Activated CD4-positive, alpha-beta T cell treated with anti-CD3 and anti-CD28 coated beads for 4 hours (primary cell): Measurements from ENCODE around the gene HS3ST5.

Experiments
- DNase-seq, 2 donors: peaks; one replicate each; pipeline ENCODE4 v3.0.0-alpha.2; 2020

The HS3ST5 gene

DNA sequence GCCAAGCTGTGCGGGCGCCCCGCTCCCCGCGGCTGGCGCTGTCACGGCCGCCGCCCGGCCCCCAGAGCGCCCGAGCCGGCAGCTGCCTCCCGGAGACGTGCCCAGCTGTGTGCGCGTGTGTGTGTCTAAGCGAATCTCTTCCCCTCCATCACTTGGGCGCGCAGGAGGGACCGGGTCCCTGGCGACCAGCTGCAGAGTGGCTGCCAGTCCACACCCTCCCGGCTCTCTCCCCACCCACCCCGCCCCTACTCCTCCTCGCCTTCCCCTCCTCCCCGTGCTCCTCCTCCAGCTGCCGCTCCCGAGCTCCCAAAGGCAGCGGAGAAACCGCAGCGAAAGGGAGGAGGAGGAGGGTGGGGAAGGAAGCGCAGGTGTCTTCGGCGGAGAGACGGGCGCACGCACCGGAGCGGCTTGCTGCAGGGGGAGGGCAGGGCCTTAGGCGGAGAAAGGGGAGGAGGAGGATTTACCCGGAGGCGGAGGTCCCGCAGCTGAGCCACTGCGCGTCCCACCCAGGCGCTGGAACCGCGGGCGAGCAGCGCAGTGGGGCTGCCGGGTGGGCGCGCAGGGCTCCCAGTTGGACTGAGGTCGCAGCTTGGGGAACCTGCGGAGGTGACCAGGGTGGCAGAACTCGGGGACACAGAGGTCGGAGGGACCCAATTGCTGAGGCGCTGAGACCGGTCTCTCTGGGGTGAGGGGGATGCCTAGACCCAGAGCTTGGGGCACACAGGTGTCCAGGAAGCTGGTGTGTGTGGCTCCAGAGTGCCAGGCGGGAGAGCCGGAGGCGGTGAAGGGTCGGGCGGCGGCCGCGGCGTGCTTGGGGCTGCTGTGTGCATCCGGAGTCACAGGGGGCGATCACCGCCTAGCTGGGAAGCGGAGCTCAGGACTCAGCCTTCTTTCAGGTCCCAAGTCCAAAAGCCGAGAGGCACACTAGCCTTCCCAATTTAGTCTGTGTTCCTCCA lies at the start of gene HS3ST5:
Gene HS3ST5, minus strand, starts transcription at position 198 of the 956 bp plus-strand sequence. CDS start 280,178 bp downstream, outside the sequence.
- DNase-seq = no peak

- DNase-seq = no peak
Observed at GRCh38 chr6:114390176-114390575, 47.4 kb upstream of the HS3ST5 start.

GRCh38 chr6:114389111-114389510 lies 46.3 kb upstream of the HS3ST5 start:
- DNase-seq = no peak

GRCh38 chr6:114382406-114382805 lies 39.6 kb upstream of the HS3ST5 start:
- DNase-seq = no peak

- DNase-seq = no peak
Observed at GRCh38 chr6:114377881-114378280, 35.1 kb upstream of the HS3ST5 start.

DNA sequence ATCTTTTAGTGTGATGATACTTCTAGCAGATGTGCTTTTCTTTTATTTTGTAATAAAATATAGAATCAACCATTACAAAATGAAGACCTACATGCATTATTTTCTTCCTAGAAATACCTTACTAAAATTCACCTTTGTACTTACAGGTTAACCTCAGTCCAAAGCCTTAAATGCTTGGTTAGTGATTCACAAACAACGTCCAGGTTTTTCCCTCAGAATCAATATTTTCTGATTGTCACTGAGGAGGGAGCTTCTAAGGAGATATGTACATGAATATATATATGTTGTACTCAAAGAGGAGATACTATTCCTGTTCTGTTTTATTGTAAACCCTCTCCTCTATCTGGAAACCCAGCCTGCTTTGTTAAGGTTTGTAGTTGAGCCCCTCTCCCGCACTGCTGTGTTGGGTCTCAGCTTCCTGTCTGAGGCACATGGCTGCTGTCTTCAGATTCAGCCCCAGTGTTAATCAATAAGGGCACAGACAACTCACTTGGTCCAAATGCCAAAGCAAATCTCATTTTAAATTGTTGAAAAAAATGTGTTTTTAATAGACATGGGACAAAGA lies 33.9 kb upstream of the HS3ST5 start:
- no peak for DNase-seq

DNA sequence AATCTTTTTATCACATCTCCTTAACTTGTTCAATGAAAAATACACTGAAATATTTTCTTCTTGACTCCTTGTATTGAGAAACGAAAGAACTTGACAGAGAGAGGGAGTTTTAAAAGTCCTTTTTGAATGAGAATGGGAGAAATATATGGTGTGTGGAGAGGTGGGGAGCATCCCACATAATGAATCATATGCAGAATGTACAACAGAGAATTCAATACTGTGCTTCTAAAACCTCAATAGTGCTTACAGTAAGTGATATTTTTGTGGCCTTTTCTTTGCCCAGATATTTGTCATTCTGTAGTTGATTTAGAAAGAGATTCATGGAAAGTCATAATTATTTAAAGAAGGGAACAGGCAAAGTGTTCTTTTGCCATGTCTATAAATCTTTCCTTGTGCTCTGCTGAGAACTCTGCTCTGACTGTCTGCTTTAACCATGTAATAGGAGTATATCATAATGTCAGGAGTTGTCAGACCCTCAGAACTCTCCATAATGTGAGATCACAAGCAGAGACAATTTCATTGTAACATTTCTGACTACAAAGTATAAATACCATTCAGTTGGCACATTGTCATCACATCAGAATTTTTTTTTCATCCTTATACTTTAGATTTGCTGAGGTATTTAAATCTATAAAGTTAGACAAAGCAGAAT lies 32.8 kb upstream of the HS3ST5 start:
- DNase-seq = no peak

GRCh38 chr6:114367315-114367961 lies 24.6 kb upstream of the HS3ST5 start:
- DNase-seq = no peak

DNA sequence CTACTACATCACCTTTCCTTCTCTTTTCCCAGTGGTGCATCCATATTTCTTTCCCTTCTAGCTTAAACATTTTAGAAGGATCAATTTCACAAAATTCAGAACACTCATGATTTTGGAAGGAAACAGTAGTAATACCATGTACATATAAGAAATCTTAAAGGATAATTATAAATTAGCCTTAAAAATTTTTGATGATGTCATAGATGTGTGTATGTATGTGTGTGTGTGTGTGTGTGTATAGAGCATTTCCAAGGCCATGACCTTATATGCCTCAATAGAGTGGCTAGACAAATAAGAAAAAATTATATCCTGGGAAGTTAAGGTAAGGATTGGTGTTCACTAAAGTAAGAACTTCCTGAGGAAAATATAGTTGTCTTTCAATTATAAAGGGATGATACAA lies 24.1 kb upstream of the HS3ST5 start:
- no peak for DNase-seq

DNA sequence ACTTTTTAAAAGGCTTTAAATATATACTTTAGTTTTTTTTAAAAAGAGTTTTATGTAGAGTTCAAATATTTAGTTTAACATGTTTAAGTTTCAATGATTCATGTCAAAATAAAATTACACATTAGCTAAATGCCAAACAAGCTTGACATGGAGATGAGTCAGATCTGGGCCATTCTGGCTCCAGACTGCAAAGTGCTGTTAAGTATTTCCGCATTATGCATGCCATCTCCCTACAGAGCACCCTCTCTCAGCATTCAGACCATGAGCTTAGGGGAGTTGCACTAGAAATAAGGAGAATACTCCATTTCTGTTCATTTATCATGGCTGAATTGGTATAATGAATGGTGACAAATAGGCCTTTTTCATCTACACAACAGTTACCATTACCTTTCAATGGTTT lies 21.5 kb upstream of the HS3ST5 start:
- no peak for DNase-seq

- DNase-seq = no peak
Observed at GRCh38 chr6:114362957-114363356, 20.1 kb upstream of the HS3ST5 start.

DNA sequence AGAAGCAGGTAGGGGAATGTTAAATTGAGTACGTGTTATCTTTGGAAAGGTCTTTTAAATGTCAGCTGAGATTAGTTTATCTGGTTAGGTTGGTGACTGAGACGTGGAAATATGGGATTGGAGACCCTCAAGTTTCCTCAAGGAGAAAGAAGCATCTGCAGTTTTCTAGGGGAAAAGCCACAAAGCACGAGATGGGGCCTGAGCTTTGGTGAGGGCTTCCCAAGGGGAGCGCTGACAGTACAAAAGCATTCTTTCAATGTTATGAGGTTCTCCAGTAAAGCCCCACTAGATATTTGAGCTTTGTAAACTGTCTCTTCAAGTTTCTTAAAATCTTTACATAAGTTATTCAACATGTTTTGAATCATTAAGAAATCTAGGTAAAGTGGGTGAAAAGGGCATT lies 19.6 kb upstream of the HS3ST5 start:
- DNase-seq = no peak

DNA sequence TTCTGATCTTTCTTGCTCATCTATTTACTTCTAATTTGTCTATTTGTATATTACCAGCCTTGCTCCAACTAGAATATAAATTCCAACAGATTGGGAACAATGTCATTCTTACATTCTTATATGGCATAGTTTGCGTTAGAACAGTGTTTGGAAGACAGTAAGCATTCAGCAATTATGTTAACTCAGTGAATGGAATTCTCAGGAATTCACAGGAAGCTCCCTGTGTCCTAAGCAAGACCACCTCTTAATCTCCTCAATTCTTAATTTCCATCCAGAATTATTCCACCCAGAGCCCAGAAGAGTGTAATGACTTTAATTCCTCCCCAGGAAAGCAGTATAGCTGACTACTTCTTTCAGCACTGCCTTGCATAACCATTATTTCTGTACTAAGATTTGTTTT lies 18.2 kb upstream of the HS3ST5 start:
- DNase-seq = no peak

- DNase-seq = no peak
Observed at GRCh38 chr6:114355300-114355699, 12.5 kb upstream of the HS3ST5 start.

DNA sequence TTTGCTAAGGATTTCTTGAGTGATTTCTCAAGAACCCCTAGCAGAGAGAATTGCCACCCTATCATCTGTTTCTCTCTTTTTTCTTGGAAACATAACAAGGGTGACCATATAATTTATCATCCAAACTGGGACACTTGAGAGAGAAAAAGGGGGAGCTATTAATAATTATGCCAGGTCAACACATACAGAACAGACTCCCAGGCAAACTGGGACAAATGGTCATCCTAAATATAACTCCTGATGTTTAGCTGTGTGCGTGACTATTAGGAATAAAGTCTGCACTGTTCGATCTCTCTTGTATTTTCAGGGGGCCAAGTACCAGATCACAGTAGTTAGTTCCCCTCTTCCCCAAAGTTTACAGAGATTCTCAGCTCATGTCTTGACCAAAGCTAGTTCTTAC lies 11.7 kb upstream of the HS3ST5 start:
- DNase-seq = no peak

DNA sequence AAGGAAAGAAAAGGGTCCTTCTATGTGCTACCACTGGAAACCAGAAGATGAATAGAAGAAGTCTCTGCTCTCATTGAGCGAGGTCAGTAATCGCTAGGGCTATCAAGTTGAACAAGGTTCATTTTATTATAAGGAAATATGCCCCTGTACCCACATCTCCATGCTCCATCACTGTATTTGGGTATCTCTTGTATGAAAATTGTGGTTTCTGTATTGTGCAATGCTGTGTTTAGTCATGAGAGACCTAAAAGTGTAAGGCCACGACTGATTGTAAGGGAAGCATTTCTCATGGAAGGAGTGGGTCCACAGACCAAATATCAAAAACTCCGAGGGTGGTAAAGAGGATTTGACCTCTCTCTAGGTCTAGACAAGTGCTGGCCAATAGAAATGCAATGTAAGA lies 3.6 kb upstream of the HS3ST5 start:
- DNase-seq = no peak

- no peak for DNase-seq
Observed at GRCh38 chr6:114344971-114345275, 2.1 kb upstream of the HS3ST5 start.

GRCh38 chr6:114344246-114344970 lies 1.6 kb upstream of the HS3ST5 start:
- no peak for DNase-seq

- DNase-seq = no peak
Observed at GRCh38 chr6:114343782-114344144, 940 bp upstream of the HS3ST5 start.

- no peak for DNase-seq
Observed at GRCh38 chr6:114342086-114342825, 567 bp downstream of the HS3ST5 start.

DNA sequence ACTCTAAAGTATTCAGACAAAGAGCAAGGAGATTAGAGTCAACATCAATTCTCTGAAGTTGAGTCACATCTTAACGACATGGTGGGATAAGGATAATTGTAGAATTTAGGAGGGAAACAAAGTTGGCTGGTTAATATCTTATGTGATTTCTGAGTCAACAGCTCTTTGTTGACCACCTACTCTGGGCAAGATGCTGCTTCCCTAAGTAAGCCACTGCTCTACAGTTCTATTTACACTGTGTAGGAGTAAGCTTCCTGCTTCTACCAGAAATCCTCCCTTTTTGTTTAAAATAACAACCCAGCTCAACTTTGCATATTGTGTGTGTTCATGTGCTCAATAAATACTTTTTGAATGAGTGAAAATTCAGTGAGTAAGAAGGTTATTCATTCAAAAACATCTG lies 3.1 kb downstream of the HS3ST5 start:
- no peak for DNase-seq

- DNase-seq = no peak
Observed at GRCh38 chr6:114334237-114334636, 8.6 kb downstream of the HS3ST5 start.
